ENCODE results near the gene KCNQ1.

DNA sequence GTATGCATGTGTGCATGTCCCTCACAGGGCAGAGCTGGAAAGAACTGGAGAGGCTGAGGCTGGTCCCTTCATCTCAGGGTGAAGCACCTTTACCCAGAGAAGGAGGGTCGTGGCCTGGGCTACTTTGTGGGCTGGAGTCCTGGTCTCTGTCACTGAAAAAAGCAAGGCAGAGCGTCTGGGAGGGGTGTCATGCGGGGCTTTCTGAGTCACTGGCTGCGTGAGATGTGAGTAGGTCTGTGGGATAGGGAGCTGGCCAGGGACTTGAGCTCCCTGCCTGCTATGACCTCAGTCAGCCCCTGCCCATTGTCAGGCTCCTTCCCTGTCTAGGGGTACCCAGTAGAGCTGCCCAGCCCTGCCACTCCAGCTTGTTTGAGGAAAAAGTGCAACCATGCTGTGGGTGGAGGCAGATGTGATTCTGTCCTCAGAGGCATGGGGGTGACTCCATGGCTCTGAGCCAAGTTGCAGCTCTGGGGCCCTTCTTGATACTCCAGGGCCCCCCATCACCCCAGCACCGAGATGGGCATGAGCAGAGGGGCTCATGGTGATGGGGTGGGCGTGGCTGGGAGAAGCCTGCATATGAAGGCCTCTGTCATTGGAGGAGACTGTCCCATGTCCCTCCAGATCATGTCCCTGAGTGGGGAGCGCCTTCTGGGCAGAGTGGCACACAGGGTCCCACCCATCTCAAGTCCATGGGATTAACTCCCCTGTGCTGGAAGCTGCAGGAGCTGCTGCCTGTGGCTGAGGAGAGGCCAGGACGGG lies 27.8 kb downstream of the KCNQ1 start:
- TF ChIP-seq POLR2AphosphoS5 (IDR thresholded peaks at IDR 0.05) (no peak), POLR2A (IDR thresholded peaks at IDR 0.05) (no peak)
- TF ChIP-seq, protein P1, sequence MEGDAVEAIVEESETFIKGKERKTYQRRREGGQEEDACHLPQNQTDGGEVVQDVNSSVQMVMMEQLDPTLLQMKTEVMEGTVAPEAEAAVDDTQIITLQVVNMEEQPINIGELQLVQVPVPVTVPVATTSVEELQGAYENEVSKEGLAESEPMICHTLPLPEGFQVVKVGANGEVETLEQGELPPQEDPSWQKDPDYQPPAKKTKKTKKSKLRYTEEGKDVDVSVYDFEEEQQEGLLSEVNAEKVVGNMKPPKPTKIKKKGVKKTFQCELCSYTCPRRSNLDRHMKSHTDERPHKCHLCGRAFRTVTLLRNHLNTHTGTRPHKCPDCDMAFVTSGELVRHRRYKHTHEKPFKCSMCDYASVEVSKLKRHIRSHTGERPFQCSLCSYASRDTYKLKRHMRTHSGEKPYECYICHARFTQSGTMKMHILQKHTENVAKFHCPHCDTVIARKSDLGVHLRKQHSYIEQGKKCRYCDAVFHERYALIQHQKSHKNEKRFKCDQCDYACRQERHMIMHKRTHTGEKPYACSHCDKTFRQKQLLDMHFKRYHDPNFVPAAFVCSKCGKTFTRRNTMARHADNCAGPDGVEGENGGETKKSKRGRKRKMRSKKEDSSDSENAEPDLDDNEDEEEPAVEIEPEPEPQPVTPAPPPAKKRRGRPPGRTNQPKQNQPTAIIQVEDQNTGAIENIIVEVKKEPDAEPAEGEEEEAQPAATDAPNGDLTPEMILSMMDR (IDR thresholded peaks at IDR 0.05), result no peak
